ENCODE data around the gene DMAP1. TPM values are rescaled to one million over a fixed set of nuclear protein-coding genes. Genes with fewer than 3 reads are reported as not detected.

The DMAP1 gene
- total RNA-seq, 1 experiment from 2014 or later, result 27.8 TPM

DNA sequence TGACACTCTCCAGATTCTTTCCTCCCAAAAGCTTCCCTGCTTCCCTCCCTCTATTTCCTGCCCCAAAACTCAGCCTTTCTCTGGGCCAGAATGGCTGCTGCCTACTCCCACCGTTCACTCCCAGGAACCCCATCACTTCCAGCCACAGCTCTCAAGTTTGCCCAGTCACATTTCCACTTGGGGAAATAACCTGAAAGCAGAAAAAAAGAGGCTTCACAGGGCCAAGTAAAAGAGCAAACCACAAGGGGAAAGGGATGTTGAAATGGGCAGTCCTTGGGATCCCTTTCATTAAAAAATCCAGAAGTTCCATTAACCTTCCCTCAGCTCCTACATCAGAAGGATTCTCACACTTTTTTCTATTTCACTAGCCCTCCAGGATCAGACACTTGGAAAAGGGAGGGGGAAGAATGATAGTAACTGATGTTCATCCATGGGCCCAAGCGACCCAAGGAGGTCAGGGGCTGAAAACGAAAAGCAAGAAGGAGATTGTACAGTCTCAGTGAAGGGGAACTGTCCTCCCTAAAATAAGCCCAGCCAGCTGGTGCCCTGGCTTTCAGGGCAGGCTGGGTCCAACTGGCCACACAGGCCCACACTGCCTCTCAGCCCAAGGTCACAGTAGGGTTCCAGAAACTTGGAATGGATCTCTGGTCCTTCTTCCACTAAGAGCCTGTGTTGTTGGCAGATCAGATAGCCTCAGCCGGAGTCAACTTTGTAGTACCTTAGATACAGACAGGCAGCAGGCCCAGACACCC, 49.7 kb downstream of the DMAP1 start:
- Histone ChIP-seq H3K9me3 (ENCODE audit: control insufficient read depth in 1 of 2, insufficient read depth in 1 of 2, low read depth in 1 of 2, low read length in 2 of 2) (no peaks in the 10 kb centered on the region), H3K9me2 (ENCODE audit: insufficient read depth) (no peaks in the 10 kb centered on the region), H4K20me1 (ENCODE audit: insufficient read depth) (no peaks in the 10 kb centered on the region), H3K79me2 (ENCODE audit: insufficient read depth, low read length) (no peaks in the 10 kb centered on the region), H3K9ac (ENCODE audit: low read length) (no peak overlapping the region), H3K36me3 (ENCODE audit: control insufficient read depth in 1 of 2, insufficient read depth in 2 of 2, low read length in 2 of 2) (no peaks in the 10 kb centered on the region), H3K4me2 (ENCODE audit: low read length) (no peak overlapping the region), H3K27ac (ENCODE audit: low read depth, low read length) (no peak overlapping the region), H3K4me1 (ENCODE audit: control insufficient read depth in 1 of 2, insufficient read depth in 2 of 2, low read length in 2 of 2) (no peaks in the 10 kb centered on the region), H2AFZ (ENCODE audit: low read depth, low read length, poor library complexity, severe bottlenecking) (no peak overlapping the region), H3K27me3 (ENCODE audit: insufficient read depth, low read length) (no peaks in the 10 kb centered on the region), H3K4me3 (replicated peaks in 1 of 2; ENCODE audit: low read depth in 1 of 2, low read length in 2 of 2) (no peak overlapping the region)
- no TSS peak for BruUV-seq (replicated peaks)
- ChIA-PET CTCF (no interaction called here), POLR2A (no interaction called here), RAD21 (ENCODE audit: low non-redundant PET in 1 of 2, low total read pairs in 2 of 2, uncharacterized antibody in 2 of 2, unreplicated experiment in 2 of 2) (no interaction called here)
- DNase-seq (ENCODE audit: low read depth, low spot score), result no peak
- TF ChIP-seq SP1 (IDR thresholded peaks at IDR 0.05; ENCODE audit: low read depth), result no peak
- TF ChIP-seq, protein P1, sequence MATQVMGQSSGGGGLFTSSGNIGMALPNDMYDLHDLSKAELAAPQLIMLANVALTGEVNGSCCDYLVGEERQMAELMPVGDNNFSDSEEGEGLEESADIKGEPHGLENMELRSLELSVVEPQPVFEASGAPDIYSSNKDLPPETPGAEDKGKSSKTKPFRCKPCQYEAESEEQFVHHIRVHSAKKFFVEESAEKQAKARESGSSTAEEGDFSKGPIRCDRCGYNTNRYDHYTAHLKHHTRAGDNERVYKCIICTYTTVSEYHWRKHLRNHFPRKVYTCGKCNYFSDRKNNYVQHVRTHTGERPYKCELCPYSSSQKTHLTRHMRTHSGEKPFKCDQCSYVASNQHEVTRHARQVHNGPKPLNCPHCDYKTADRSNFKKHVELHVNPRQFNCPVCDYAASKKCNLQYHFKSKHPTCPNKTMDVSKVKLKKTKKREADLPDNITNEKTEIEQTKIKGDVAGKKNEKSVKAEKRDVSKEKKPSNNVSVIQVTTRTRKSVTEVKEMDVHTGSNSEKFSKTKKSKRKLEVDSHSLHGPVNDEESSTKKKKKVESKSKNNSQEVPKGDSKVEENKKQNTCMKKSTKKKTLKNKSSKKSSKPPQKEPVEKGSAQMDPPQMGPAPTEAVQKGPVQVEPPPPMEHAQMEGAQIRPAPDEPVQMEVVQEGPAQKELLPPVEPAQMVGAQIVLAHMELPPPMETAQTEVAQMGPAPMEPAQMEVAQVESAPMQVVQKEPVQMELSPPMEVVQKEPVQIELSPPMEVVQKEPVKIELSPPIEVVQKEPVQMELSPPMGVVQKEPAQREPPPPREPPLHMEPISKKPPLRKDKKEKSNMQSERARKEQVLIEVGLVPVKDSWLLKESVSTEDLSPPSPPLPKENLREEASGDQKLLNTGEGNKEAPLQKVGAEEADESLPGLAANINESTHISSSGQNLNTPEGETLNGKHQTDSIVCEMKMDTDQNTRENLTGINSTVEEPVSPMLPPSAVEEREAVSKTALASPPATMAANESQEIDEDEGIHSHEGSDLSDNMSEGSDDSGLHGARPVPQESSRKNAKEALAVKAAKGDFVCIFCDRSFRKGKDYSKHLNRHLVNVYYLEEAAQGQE (IDR thresholded peaks at IDR 0.05; ENCODE audit: low read depth), result no peak
- TF ChIP-seq SRF (IDR thresholded peaks at IDR 0.05; ENCODE audit: low read depth), result no peak
- TF ChIP-seq, protein P2, sequence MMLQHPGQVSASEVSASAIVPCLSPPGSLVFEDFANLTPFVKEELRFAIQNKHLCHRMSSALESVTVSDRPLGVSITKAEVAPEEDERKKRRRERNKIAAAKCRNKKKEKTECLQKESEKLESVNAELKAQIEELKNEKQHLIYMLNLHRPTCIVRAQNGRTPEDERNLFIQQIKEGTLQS (IDR thresholded peaks at IDR 0.05), result no peak
- no peak for TF ChIP-seq ZNF274 (IDR thresholded peaks at IDR 0.05; ENCODE audit: low read depth, low read length)
- TF ChIP-seq JUND (IDR thresholded peaks at IDR 0.05), result no peak
- no peak for TF ChIP-seq EZH2 (IDR thresholded peaks at IDR 0.05)
- no peak for TF ChIP-seq FOSL1 (IDR thresholded peaks at IDR 0.05; ENCODE audit: low read depth)
- no peak for TF ChIP-seq ZFX (IDR thresholded peaks at IDR 0.05)
- TF ChIP-seq TCF7L2 (IDR thresholded peaks at IDR 0.05; ENCODE audit: borderline replicate concordance, extremely low read depth, insufficient read depth, insufficient read length), result no peak
- TF ChIP-seq EGR1 (IDR thresholded peaks at IDR 0.05; ENCODE audit: low read depth), result no peak
- intact Hi-C loops (cut with micrococcal nuclease), result no loop called here
- no peak for ATAC-seq

All from HCT116 (cell line).